Adrenal gland (tissue), 5 donors: ENCODE results near the gene GUCA1A.

Source experiments
- POLR2A ChIP-seq, 2 donors: fragments of 450-650 bp; IDR thresholded peaks; one replicate each; pipeline ENCODE4 v1.6.1; 2017; ENCODE audit warnings: antibody characterized with exemption in 2 of 2, mild to moderate bottlenecking in 2 of 2, moderate library complexity in 1 of 2
- TF ChIP-seq, protein P1 (sequence below), 6 experiments: fragments of 450-650 bp in 4 of 6; fragments of 200-600 bp in 2 of 6; sonication (generic) in 1 of 6; IDR thresholded peaks; 1 replicate in 5 of 6; 2 replicates in 1 of 6; pipeline versions ENCODE4 v1.5.1 to v1.8.0; 2016 to 2021; ENCODE audit warnings: antibody characterized with exemption in 6 of 6, mild to moderate bottlenecking in 2 of 6, moderate library complexity in 1 of 6
- donor health status: DM: no; HTN: no; CAD: no.

DNA sequence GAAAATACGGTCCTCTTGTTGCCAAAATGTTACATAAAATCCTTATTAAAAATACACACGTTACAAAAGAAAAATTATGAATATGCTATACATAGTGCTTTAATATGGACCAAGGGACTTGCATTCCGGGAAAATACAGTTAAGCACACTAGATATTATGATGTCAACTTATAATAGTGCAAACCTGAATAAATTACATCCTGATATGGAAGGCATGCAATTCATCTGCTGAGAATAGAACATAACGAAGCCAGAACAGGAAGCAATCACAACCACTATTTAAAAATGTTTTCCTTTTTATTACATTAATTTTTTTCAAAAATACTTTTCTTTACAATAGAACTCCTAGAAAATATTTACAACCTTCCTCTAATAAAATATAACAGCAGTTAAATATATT lies 52.3 kb downstream of the GUCA1A start:
- TF ChIP-seq, protein P1, sequence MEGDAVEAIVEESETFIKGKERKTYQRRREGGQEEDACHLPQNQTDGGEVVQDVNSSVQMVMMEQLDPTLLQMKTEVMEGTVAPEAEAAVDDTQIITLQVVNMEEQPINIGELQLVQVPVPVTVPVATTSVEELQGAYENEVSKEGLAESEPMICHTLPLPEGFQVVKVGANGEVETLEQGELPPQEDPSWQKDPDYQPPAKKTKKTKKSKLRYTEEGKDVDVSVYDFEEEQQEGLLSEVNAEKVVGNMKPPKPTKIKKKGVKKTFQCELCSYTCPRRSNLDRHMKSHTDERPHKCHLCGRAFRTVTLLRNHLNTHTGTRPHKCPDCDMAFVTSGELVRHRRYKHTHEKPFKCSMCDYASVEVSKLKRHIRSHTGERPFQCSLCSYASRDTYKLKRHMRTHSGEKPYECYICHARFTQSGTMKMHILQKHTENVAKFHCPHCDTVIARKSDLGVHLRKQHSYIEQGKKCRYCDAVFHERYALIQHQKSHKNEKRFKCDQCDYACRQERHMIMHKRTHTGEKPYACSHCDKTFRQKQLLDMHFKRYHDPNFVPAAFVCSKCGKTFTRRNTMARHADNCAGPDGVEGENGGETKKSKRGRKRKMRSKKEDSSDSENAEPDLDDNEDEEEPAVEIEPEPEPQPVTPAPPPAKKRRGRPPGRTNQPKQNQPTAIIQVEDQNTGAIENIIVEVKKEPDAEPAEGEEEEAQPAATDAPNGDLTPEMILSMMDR (IDR thresholded peaks at IDR 0.05) = no peak
- no peak for TF ChIP-seq POLR2A (IDR thresholded peaks at IDR 0.05)
